HCT116 (cell line): Measurements from ENCODE around the gene GLIPR1. TPM values are rescaled to one million over a fixed set of nuclear protein-coding genes. Genes with fewer than 3 reads are reported as not detected.

ENCODE experiments used
- ATAC-seq: fragments of 200-7000 bp; cut with Tn5 transposase; 2 replicates; pipeline ENCODE4 v1.9.1; 2020; ENCODE audit warnings: mild to moderate bottlenecking, moderate library complexity
- BruUV-seq: library from RNA; stranded (reverse); fragments of 400-500 nt; replicated peaks from 2 replicates; lab custom pipeline; 2021; lab: Mats Ljungman, UMichigan
- CTCF ChIA-PET: fragments of 300-600 bp; sonication (Branson Sonifier 250); formaldehyde crosslinking; loops from one replicate; lab custom pipeline; 2021; ENCODE audit warnings: antibody characterized with exemption; lab: Charles Lee
- POLR2A ChIA-PET: fragments of 300-600, 350-600 bp; sonication (Branson Sonifier 250); formaldehyde crosslinking; loops from one replicate; lab custom pipeline; 2021; ENCODE audit warnings: antibody characterized with exemption; lab: Charles Lee
- RAD21 ChIA-PET, 2 experiments: fragments of 300-600 bp; sonication (Branson Sonifier 250); formaldehyde crosslinking; loops; one replicate each; lab custom pipeline; 2023; ENCODE audit warnings: low total read pairs in 2 of 2; ENCODE audit not compliant: uncharacterized antibody in 2 of 2, unreplicated experiment in 2 of 2, low non-redundant PET in 1 of 2; lab: Charles Lee
- DNase-seq: peaks from one replicate; pipeline ENCODE4 v3.0.0-alpha.2; 2010; ENCODE audit warnings: low read depth, low spot score
- H2AFZ ChIP-seq: fragments of 200-600 bp; shearing (Covaris generic), sonication (generic); 2 replicates; pipeline ENCODE4 v1.6.1; 2017; ENCODE audit warnings: low read depth, mixed run types, mixed read lengths, antibody characterized with exemption, low read length; ENCODE audit not compliant: poor library complexity, severe bottlenecking
- H3K27ac ChIP-seq: 2 replicates; pipeline ENCODE4 v1.5.1; 2012; ENCODE audit warnings: low read depth, low read length
- H3K27me3 ChIP-seq: fragments of 200-600 bp; sonication (generic); 2 replicates; pipeline ENCODE4 v1.6.1; 2016; ENCODE audit warnings: mixed run types, low read length, mixed read lengths; ENCODE audit not compliant: insufficient read depth
- H3K36me3 ChIP-seq, 2 experiments: fragments of 200-500 bp in 1 of 2; fragments of 200-600 bp in 1 of 2; sonication (Bioruptor generic) in 1 of 2; sonication (generic) in 1 of 2; 2 replicates each; pipeline versions ENCODE4 v1.5.1 to v1.6.1; 2014 to 2016; ENCODE audit warnings: low read length in 2 of 2, inconsistent platforms in 1 of 2, mixed read lengths in 1 of 2, mixed run types in 1 of 2; ENCODE audit not compliant: insufficient read depth in 2 of 2, control insufficient read depth in 1 of 2
- H3K4me1 ChIP-seq, 2 experiments: fragments of 200-600 bp in 1 of 2; sonication (generic) in 1 of 2; 2 replicates each; pipeline versions ENCODE4 v1.5.1 to v1.6.1; 2012 to 2017; ENCODE audit warnings: low read length in 2 of 2, inconsistent platforms in 1 of 2, mild to moderate bottlenecking in 1 of 2, mixed read lengths in 1 of 2, mixed run types in 1 of 2, moderate library complexity in 1 of 2; ENCODE audit not compliant: insufficient read depth in 2 of 2, control insufficient read depth in 1 of 2
- H3K4me2 ChIP-seq: fragments of 200-600 bp; sonication (generic); 2 replicates; pipeline ENCODE4 v1.6.1; 2017; ENCODE audit warnings: mixed run types, low read length, mixed read lengths
- H3K4me3 ChIP-seq, 2 experiments: fragments of 200-600 bp in 1 of 2; sonication (generic) in 1 of 2; replicated peaks in 1 of 2; 2 replicates each; pipeline ENCODE4 v1.5.1; 2011 to 2016; ENCODE audit warnings: low read length in 2 of 2, control low read depth in 1 of 2, low read depth in 1 of 2, mild to moderate bottlenecking in 1 of 2, mixed read lengths in 1 of 2, mixed run types in 1 of 2
- H3K79me2 ChIP-seq: fragments of 200-600 bp; sonication (generic); 2 replicates; pipeline ENCODE4 v1.6.1; 2017; ENCODE audit warnings: mild to moderate bottlenecking, mixed run types, low read length, moderate library complexity, mixed read lengths; ENCODE audit not compliant: insufficient read depth
- H3K9ac ChIP-seq: fragments of 200-600 bp; sonication (generic); 2 replicates; pipeline ENCODE4 v1.6.1; 2016; ENCODE audit warnings: low read length, mixed read lengths
- H3K9me2 ChIP-seq: fragments of 200-600 bp; sonication (generic), shearing (Covaris generic); 2 replicates; pipeline ENCODE4 v1.6.1; 2017; ENCODE audit warnings: mixed run types, mild to moderate bottlenecking, moderate library complexity; ENCODE audit not compliant: insufficient read depth
- H3K9me3 ChIP-seq, 2 experiments: fragments of 200-500 bp in 1 of 2; fragments of 200-600 bp in 1 of 2; sonication (Bioruptor generic) in 1 of 2; sonication (generic) in 1 of 2; 2 replicates each; pipeline ENCODE4 v1.6.1; 2014 to 2017; ENCODE audit warnings: low read length in 2 of 2, mixed read lengths in 2 of 2, inconsistent platforms in 1 of 2, low read depth in 1 of 2, mild to moderate bottlenecking in 1 of 2, mixed run types in 1 of 2, moderate library complexity in 1 of 2; ENCODE audit not compliant: control insufficient read depth in 1 of 2, insufficient read depth in 1 of 2
- H4K20me1 ChIP-seq: fragments of 200-600 bp; sonication (generic), shearing (Covaris generic); 2 replicates; pipeline ENCODE4 v1.6.1; 2017; ENCODE audit warnings: mixed run types, mild to moderate bottlenecking, moderate library complexity; ENCODE audit not compliant: insufficient read depth
- CBX3 ChIP-seq: IDR thresholded peaks from 2 replicates; pipeline ENCODE4 v1.6.1; 2012; ENCODE audit warnings: low read depth
- CEBPB ChIP-seq: IDR thresholded peaks from 2 replicates; pipeline ENCODE4 v1.6.1; 2012; ENCODE audit warnings: low read depth
- EGR1 ChIP-seq: IDR thresholded peaks from 2 replicates; pipeline ENCODE4 v1.6.1; 2012; ENCODE audit warnings: low read depth
- ELF1 ChIP-seq: IDR thresholded peaks from 2 replicates; pipeline ENCODE4 v1.6.1; 2012; ENCODE audit warnings: low read depth, borderline replicate concordance
- EZH2phosphoT487 ChIP-seq: fragments of 200-600 bp; IDR thresholded peaks from 2 replicates; pipeline ENCODE4 v1.6.1; 2018; ENCODE audit warnings: antibody characterized with exemption, borderline replicate concordance
- FOSL1 ChIP-seq: IDR thresholded peaks from 2 replicates; pipeline ENCODE4 v1.6.1; 2012; ENCODE audit warnings: low read depth
- JUND ChIP-seq: IDR thresholded peaks from 2 replicates; pipeline ENCODE4 v1.6.1; 2012
- POLR2AphosphoS5 ChIP-seq: IDR thresholded peaks from 2 replicates; pipeline ENCODE4 v1.6.1; 2011; ENCODE audit warnings: mild to moderate bottlenecking, low read depth, low read length, moderate library complexity
- RAD21 ChIP-seq: IDR thresholded peaks from 2 replicates; pipeline ENCODE4 v1.6.1; 2012; ENCODE audit warnings: low read depth, mild to moderate bottlenecking
- SIN3A ChIP-seq: IDR thresholded peaks from 2 replicates; pipeline ENCODE4 v1.6.1; 2012; ENCODE audit warnings: low read depth
- SP1 ChIP-seq: IDR thresholded peaks from 2 replicates; pipeline ENCODE4 v1.6.1; 2012; ENCODE audit warnings: low read depth
- TCF7L2 ChIP-seq: IDR thresholded peaks from 2 replicates; pipeline ENCODE4 v1.7.0; 2011; ENCODE audit warnings: borderline replicate concordance, inconsistent platforms; ENCODE audit not compliant: insufficient read depth, insufficient read length; ENCODE audit errors: extremely low read depth
- ZNF274 ChIP-seq: fragments of 200-500 bp; sonication (Bioruptor generic); IDR thresholded peaks from 2 replicates; pipeline ENCODE4 v1.6.1; 2014; ENCODE audit warnings: mild to moderate bottlenecking, low read depth, low read length, inconsistent platforms
- intact Hi-C: fragments of 100-400 bp; cut with micrococcal nuclease; formaldehyde crosslinking; loops from 2 replicates; pipeline ENCODE4 v1.10.0; 2022
- total RNA-seq: library from RNA; stranded (reverse); gene quantifications from one replicate; pipeline ENCODE4 v1.2.1, GENCODE V29; 2021; ENCODE audit not compliant: unreplicated experiment
- TF ChIP-seq, protein P1 (sequence below): IDR thresholded peaks from 2 replicates; pipeline ENCODE4 v1.6.1; 2012
- TF ChIP-seq, protein P2 (sequence below): IDR thresholded peaks from 2 replicates; pipeline ENCODE4 v1.6.1; 2012

Gene GLIPR1
- total RNA-seq, 1 experiment from 2014 or later: 0.39 TPM

DNA sequence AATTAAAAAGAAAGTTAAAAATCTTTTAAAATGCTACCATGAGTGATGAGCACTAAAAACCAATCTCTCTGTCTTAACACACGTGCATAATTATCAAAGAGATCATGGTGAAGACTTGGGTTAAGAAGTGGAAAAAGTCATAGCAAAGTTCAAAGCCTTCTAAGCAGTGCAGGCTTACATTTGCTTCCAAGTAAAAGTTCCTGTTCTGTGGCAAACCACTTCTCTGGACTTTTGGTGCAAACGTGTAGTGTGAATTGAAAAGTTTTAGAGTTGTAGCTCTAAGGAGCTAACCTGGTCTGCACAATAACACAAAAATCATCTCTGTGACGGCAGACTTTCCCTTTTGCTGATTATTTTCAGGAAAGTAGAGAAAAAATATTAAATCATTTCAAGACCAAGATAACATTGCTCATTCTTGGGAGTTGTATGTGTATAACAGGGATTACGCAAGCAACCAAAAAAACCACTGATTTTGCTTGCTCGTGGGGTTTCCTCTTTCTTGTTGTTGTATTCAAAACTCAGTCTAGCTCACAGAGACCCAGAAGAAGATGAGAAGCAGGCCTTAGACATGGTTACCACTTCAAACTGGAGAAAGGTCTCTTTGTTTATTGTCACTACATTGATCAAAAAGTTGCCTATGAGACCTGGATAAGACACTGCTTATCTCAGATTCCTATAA is 2.3 kb upstream of the GLIPR1 start:
- peaks cover 2 to 16% of the 10 kb centered on the region in 2 experiments; a peak in 3 of 4 replicates for H3K4me1 ChIP-seq
- no peak overlapping the region for H3K9ac ChIP-seq
- ATAC-seq (no peak), DNase-seq (no peak)
- H3K9me2 ChIP-seq: no peaks in the 10 kb centered on the region
- no peaks in the 10 kb centered on the region for H3K79me2 ChIP-seq
- H3K9me3 ChIP-seq: no peaks in the 10 kb centered on the region
- H3K36me3 ChIP-seq: no peaks in the 10 kb centered on the region
- ChIA-PET POLR2A (no interaction called here), RAD21 (no interaction called here), CTCF (no interaction called here)
- no peak for TF ChIP-seq CEBPB
- TF ChIP-seq, protein P1, sequence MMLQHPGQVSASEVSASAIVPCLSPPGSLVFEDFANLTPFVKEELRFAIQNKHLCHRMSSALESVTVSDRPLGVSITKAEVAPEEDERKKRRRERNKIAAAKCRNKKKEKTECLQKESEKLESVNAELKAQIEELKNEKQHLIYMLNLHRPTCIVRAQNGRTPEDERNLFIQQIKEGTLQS: no peak
- no peak for TF ChIP-seq TCF7L2
- no peak for TF ChIP-seq POLR2AphosphoS5
- TF ChIP-seq ZNF274: no peak
- TF ChIP-seq ELF1: no peak
- TF ChIP-seq CBX3: no peak
- no peak for TF ChIP-seq FOSL1
- no peak for TF ChIP-seq SP1
- no peak for TF ChIP-seq SIN3A
- no peak for TF ChIP-seq EGR1
- no peak for TF ChIP-seq JUND
- TF ChIP-seq, protein P2, sequence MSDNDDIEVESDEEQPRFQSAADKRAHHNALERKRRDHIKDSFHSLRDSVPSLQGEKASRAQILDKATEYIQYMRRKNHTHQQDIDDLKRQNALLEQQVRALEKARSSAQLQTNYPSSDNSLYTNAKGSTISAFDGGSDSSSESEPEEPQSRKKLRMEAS: no peak
- TF ChIP-seq EZH2phosphoT487: no peak
- TF ChIP-seq RAD21: no peak
- no peaks in the 10 kb centered on the region for H3K27me3 ChIP-seq
- BruUV-seq: no TSS peak
- no peak overlapping the region for H3K4me3 ChIP-seq
- H4K20me1 ChIP-seq: no peaks in the 10 kb centered on the region
- no peak overlapping the region for H3K27ac ChIP-seq
- no peak overlapping the region for H3K4me2 ChIP-seq
- H2AFZ ChIP-seq: no peak overlapping the region
- intact Hi-C loops: no loop called here
